Stimulated activated CD8-positive, alpha-beta memory T cell treated with anti-CD3 and anti-CD28 coated beads, Interleukin-15, amount 100 ng/mL, for 4 hours (primary cell): ENCODE data around the gene ZNF514.

Source experiments
- DNase-seq, 2 donors: peaks; one replicate each; pipeline ENCODE4 v3.0.0-alpha.2; 2020; ENCODE audit warnings: low read depth in 2 of 2

Gene ZNF514

GRCh38 chr2:95159690-95160449 is at the start of gene ZNF514:
Gene ZNF514, minus strand, starts transcription at chr2:95159848. Its CDS starts 6,595 bp downstream, at chr2:95153253.
- peak; percentile 45 to 63 for DNase-seq

GRCh38 chr2:95208106-95208505 is 48.5 kb upstream of the ZNF514 start:
- no peak for DNase-seq

DNA sequence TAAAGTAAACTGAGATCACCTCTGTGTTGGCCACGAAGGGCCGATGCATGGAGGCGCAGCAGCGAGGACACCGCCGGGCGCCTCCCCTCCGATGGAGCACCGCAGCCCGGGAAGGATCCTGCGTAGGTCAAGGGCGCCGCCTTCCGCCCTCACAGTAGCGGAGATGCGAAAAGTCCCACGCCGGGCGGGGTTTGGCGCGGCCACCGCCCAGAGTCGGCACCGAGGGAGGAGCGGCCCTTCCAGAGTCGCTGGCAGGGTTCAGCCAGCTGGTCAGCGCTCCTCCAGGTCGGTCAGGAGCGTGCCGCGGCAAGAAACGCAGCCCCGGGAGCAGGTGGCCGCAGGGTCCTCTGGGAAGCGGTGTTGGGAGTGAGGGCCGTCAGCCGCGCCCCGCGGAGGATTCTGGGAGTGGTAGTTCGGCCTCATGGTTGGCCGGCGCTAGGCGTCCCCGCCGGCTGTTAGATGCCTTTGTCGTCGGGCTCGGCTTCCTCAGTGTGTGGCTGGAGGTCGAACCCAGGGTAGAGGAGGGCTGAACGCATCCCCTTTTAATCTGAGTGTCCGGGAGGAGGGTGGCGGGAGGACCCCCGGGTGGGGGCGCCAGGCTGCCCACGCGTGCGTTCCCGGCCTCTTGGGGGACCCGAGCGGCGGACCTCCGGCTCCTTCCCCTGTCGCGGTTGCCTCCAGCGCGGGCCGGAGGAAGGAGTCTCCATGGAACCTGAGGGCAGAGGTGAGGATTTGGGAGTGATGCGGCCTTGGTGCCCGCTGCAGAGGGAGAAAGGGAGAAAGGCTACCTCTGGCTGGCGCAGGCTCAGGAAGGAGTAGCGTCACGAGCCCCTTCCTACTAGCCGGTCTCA is 47.7 kb upstream of the ZNF514 start, which contains the start of gene ZNF892:
TSS of gene ZNF892 (plus strand) at position 411 of the 851 bp plus-strand sequence. CDS start at position 706, 295 bp downstream.
- DNase-seq, result peak; percentile 47 to 55

DNA sequence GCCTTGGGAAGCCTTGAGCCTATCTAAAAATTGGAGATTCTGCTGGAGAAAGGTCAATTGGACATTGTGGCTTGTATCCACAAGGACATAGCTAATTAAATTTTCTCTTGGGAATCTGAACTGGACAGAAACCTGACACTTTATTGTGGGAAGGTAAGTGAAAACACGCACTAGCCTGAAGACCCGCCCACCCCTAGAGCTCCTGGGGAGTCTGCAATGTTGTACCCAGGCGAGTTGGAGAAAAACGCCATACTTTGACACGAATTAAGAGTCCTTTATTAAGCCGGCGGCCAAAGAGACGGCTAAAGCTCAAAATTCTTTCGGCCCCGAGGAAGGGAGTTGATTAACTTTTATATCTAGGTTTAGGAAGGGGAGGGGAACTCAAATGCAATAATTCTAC is 46.4 kb upstream of the ZNF514 start:
- no peak for DNase-seq

- DNase-seq, result no peak
Observed at GRCh38 chr2:95204396-95204795, 44.7 kb upstream of the ZNF514 start.

DNA sequence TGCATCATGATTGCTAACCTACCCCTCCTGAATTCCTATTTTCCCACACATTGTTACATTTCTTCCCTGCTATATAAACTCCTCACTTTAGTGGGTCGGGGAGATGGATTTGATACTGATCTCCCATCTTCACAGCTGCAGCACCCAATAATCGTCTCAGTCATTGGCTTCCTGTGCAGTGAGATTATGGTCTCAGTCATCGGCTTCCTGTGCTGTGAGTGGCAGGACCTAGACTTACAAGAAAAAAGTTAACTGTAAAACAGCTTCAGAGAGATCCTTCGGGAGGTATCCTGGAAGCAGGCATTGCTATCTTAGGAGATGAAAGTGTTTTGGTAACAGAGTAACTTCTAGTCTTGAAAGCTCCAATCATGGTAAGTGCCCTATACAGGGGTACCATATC is 44.3 kb upstream of the ZNF514 start:
- DNase-seq, result no peak

DNA sequence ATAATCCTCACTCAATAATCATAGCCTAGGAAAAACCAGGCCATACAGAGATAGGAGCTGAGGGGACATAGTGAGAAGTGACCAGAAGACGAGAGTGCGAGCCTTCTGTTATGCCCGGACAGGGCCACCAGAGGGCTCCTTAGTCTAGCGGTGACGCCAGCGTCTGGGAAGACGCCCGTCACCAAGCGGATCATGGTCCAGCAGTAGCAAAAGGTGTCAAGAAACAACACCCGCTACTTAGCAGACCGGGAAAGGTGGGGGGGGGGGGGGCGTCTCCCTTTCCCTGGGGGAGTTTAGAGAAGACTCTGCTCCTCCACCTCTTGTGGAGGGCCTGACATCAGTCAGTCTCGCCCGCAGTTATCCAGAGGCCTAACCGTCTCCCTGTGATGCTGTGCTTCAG is 33.3 kb upstream of the ZNF514 start:
- peak in 1 of 2 donors; percentile 10 for DNase-seq

DNA sequence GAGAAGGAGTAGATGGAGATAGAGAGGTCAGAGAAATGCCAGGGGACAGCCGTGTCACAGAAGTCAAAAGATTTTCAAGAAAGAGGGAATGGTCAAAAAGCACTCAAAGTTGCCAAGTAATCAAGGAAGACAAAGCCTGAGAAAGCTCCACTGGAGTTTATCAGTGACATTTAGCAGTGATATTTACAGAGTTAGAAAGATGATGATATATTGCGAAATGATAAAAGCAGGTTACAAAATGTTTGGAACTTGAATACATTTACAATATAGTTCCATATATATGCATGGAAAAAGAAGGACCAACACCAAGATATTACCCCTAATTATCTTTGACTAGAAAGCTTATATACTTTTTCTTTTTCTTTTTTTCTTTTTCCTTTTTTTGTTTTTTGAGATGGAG is 26.3 kb upstream of the ZNF514 start:
- no peak for DNase-seq

DNA sequence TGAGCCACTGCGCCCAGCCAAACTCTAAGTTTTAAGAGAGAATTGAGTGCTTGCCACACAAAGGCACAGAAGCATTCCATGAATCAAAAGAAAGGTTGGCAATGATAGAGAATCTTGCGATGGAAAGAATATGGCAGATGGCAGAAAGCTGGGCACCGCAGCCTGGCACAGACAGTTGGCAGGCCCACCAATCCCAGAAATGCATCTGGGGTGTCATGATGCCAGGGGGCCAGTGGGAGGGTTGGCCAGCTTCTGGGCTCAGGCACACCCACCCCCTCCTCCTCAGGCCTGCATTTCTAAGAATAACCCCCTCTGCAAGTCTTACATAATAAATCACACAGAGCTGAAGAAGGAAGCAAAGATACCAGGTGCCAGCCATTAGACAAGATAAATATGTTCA is 25.5 kb upstream of the ZNF514 start:
- DNase-seq, result no peak

DNA sequence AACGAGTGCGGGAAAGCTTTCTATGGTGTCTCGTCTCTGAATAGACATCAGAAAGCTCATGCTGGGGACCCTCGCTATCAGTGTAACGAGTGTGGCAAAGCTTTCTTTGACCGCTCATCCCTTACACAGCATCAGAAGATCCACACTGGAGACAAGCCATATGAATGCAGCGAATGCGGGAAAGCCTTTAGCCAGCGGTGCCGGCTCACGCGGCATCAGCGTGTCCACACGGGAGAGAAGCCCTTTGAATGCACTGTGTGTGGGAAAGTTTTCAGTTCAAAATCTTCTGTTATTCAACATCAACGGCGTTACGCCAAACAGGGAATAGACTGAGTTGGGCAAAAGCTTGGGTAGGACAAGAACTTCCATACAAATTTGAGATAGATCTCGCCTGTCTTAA is 22.1 kb upstream of the ZNF514 start:
- no peak for DNase-seq

GRCh38 chr2:95179451-95179850 is 19.8 kb upstream of the ZNF514 start:
- DNase-seq, result no peak

DNA sequence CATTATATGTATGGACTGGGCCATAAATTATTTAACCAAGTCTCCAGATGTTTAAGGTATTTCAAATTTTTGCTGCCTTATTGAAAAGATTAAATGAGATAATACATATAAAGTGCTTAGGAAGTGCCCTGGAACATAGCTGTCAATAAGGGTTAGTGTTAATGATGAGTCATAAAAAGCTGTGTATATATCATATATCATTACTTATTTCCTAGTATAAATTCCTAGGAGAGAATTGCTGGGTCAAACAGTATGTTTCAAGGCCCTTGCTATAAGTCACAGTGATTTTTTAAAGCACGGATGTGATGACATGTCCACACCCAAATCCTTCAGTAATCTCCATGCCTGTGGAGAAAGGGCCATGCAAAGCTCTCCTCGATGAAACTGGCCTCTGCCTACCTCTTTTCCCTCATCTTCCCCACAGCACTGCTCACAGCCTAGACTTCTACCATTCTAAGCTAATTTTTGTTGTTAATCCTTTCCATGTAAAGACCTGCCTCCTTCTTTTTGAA is 14.4 kb upstream of the ZNF514 start:
- no peak for DNase-seq

DNA sequence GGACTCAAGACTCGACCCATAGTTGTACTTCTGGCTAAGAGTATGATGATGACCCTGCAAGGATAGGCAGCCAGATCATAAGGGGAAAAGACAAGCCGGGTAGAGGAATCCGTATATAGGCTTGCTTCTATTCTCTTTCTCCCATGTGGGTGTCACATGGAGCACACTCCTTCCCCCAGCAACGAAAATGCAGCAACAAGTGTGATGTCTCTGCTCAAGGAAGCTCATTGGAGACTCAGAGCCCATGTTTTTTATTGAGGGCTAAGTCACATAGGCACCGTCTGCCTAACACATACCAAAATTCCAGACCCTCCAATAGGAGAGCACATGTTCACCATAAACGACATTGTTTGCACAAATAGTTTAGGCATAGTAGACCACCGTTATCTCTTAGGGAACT is 12.3 kb upstream of the ZNF514 start:
- no peak for DNase-seq

- no peak for DNase-seq
Observed at GRCh38 chr2:95166065-95166763, 6.6 kb upstream of the ZNF514 start.

DNA sequence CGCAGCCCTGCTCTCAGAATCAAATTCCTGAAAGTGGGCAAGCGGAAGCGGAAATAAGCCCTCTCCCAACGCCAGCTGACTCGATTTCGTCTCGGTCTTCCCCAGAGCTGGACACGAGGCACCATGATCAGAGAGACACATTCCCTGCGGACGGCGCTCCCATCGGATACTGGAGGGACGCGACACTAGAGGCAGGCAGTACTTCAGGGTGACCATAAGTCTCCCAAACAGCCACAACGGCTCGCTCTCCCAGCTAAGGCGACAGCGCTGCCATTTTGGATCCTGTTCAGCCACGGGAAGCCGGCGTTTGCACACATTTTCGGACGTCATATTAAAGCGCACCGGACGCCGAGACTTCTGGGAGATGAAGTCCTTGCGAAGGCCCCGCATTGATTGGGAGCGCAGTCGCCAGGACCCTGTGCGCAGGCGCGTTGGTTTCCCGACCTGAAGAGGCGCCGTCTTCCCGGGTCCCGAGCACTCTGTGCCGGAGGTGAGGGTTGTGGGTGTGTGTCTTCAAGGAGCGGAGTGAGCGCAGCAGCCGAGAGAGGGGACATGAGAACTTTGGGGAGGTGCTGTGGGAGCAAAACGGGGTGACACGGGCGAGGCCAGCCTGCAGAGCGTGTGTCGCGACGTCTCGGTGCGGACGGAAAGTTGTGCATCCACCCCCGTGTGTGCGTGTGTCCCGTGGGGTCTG is 5.9 kb upstream of the ZNF514 start, which contains the start of gene ZNF2:
TSS of gene ZNF2 (plus strand) at position 439 of the 694 bp plus-strand sequence. CDS start 10,418 bp downstream, outside the sequence.
- peak; percentile 94 to 96 for DNase-seq

GRCh38 chr2:95165030-95165370 is 5.4 kb upstream of the ZNF514 start:
- no peak for DNase-seq

DNA sequence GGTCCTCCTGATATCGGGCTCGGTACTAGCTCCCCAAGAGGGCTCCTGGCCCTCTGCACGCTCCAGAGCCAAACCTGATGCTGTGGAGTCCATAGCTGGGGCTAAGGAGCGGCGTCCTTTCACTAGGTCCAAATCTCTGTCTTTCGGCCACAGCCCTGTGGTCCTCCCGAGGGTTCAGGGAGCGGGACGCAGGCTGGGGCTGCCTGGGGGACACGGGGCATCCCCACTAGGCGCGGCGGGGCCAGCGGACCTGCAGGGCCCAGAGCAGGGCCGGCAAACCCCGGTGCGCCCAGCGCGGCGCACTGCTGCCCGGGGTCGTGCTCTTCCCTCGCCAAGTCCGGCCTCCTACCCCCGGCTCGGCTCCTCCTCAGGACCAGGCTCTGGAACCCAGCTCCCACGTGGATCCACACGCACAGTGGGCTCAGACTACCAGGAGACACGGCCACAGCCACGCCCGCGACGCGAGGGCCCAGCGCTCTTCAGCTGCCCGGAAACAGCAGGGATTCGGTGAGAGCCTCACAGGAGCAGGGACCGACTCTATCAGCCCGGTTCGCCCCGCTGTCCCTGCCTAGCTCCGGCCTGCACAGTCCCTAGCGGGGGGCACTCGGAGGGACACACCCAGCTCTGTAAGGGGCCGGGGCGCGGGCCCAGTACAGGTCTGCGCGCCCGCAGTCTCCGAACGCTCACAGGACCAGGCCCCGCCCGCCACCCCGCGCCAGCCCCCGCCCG is 593 bp downstream of the ZNF514 start:
- peak in 1 of 2 donors; percentile 20 for DNase-seq

DNA sequence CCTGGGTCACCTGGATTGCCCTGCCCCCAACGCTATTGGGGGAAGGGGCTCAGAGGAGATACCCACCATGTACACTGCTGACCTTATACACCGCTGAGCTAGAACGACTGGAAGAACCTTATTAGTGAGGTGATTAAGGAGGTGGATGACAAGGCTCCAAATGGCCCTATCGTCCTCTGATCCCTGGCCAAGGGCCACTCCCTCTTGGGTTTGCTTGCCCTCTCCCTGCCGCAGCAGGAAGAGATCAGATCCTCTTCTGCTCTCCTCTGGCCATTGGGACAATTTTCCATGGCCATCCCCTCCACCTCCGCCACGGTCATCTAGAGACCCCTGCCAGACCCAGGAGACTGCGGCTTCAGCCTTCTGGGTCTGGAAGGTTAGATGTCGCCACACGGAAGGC is 1.2 kb downstream of the ZNF514 start:
- no peak for DNase-seq

DNA sequence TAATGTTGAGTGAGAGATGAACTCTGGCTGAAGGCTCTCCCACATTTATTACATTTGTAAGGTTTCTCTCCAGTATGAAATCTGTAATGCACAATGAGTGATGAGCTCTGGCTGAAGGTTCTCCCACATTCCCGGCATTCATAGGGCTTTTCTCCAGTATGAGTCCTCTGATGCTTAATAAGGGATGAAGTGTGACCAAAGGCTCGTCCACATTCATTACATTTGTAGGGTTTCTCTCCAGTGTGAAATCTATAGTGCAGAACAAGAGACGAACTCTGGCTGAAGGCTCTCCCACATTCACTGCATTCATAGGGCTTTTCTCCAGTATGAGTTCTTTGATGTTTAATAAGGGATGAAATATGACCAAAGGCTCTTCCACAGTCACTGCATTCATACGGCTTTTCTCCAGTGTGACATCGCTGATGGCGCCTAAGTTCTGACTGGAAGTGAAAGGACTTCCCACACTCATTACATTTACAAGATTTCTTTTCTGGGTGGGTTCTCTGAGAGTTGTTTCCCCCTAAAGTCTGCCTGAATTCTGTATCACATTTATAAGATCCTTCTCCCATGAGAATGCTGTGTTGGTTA is 10.2 kb downstream of the ZNF514 start:
- no peak for DNase-seq

DNA sequence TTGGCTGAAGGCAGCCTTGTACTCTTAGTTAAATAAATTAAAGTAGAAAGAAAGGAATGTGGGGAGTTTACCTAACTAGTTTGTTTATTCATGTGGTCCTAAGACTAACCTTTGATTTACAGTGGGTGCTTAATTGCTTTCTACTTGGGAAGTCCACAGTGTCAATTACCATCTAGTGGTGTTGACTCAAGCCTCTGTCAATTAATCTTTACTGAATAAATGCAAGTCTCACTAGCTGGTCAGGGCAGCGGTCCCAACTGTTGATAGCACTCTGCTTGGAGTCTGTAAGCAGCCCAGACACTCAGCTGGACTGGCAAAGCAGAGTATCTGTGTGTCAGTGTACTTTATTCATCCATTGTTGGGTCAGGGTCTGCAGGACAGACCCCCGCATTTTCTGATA is 15.8 kb downstream of the ZNF514 start:
- no peak for DNase-seq
